NCI-H128 (cell line): ENCODE measurements around the gene FAM124B.
"Not testable (repeated sequence)": the region's sequence is repeated elsewhere in the genome, so short reads cannot be mapped to it uniquely, and the experiment has no call there.

Experiments
- DNase-seq: peaks from one replicate; lab custom pipeline; 2025; ENCODE audit not compliant: unreplicated experiment; lab: John Stamatoyannopoulos, UW

The FAM124B gene

GRCh38 chr2:224382973-224383555 is 18.8 kb downstream of the FAM124B start:
- no peak for DNase-seq

GRCh38 chr2:224382280-224382647 is 19.6 kb downstream of the FAM124B start:
- not testable (repeated sequence) for DNase-seq

DNA sequence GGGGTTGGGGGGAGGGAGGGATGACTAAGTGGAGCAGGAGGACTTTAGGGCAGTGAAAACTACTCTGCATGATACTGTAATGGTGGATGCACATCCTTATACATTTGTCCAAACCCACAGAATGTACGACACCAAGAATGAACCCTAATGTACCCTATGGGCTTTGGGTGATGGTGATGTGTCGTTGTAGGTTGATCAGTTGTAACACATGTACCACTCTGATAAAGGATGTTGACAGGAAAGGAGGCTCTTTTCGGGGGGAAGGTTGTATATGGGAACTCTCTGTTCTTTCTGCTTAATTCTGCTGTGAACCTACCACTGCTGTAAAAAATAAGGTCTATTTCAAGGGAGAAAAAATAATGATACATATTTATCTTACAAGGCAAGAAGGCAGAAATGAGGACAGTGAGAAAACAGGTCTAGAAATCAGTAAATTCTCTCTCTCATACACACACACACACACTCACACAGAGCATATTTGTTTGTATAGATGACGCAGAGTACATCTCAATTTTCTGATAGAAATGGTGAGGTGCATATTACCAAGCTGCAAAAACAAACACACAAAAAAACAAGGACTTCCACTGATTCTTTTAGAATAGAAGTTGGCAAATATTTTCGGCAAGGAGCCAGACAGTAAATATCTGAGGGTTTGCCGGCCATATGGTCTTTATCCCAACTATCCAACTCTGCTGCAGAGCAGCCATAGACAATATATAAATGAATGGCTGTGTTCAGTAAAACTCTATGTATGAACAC is 20.2 kb downstream of the FAM124B start:
- DNase-seq: no peak

DNA sequence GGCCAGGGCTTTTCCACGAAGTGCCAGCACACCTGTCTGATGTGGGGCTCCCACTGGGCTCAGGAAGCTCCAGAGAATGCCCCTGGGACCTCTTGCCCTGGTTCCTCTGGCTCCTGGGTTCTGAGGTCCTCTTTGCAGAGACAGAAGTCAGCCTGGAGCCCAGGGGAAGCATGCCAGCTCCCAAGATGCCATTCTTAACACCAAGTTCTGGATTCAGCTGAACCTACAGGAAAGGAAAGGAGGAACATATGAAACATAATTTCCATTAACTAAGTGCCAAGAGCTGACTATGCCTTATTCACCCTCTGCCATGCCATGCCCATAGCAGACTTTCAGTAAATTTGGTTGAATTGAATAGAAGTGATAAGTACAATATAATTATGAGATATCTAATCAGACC is 21.9 kb downstream of the FAM124B start:
- no peak for DNase-seq

GRCh38 chr2:224379172-224379571 is 22.7 kb downstream of the FAM124B start:
- DNase-seq: no peak

DNA sequence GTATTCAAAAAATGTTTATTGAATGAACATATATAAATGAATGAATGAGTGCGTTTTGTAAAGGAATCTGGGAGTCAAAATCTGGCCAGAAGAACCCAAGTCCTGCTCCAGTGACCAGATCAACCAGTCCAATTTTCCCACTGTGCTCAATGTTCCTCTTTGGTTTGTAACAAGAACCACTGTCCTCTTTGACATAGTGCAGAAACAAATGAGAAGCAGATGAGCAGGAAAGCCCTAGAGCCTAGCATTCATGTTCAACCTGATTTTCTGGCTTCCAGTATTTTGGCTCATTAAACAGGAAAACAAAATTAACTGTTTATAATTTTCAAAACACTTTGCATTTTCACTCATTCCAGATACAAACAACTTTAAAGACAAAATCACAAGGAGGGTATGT is 23.2 kb downstream of the FAM124B start:
- no peak for DNase-seq

GRCh38 chr2:224377751-224378700 is 23.9 kb downstream of the FAM124B start:
- DNase-seq: no peak

DNA sequence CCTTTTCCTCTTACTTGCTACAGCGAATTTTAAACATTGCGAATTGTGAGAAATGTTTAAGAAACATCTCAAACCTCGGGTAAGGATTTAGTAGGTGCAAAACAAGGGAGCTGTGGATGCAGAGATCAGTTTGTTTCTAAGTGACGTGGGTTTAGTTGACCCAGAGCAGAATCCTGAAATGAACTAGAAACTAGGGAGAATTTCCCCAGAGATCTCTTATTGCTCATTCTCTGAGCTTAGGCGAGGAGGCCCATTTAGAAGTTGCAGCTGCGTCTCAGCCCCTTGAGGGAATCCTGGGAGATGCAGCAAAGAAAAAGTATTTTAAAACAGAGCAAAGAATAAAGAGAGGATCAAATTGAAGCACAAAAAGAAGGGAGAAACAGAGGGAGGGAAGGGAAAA is 29.3 kb downstream of the FAM124B start:
- no peak for DNase-seq

GRCh38 chr2:224369028-224369632 is 32.8 kb downstream of the FAM124B start:
- DNase-seq: no peak

GRCh38 chr2:224366267-224366844 is 35.6 kb downstream of the FAM124B start:
- DNase-seq: no peak

- DNase-seq: no peak
Measured at GRCh38 chr2:224365331-224365730, 36.6 kb downstream of the FAM124B start.

- no peak for DNase-seq
Measured at GRCh38 chr2:224363281-224363680, 38.6 kb downstream of the FAM124B start.

- DNase-seq: no peak
Measured at GRCh38 chr2:224362094-224362493, 39.8 kb downstream of the FAM124B start.

GRCh38 chr2:224360801-224361251 is 41.1 kb downstream of the FAM124B start:
- DNase-seq: no peak

- no peak for DNase-seq
Measured at GRCh38 chr2:224359569-224359968, 42.3 kb downstream of the FAM124B start.

DNA sequence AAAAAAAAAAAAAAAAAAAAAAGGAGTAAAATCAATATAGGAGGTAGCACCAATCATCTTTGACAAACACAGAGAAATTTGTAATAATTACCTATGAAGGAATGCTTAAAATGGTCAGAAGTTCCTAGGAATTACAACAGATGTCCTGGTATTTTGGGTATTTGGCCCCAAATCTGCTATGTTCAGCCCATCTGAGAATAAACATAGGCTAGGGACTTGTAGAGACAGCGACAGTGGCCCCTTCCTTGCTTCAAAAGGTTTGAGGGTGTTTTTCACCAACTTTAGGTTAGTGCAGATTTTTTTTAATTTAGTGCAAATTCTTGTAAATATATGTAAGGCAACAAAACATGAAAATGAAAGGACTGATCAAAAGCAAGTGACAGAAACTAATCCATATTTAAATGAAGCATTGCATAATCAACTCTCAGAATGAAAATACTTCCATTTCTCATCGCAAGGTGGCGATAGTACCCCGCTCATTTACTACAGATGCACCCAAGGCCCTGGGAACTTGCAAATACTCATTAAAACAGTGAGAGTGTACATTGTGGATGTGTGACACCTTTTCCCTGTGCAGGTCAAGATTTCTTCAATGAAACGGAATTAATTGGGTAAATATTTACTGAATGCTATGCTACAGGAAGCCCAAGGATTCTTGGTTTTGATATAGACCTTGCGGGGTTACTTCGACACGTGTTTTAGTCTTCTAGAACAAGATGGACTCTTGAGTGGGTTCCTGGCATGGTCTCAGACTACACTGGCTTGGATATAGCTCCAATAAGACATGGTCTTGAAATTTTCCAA is 44.6 kb downstream of the FAM124B start:
- no peak for DNase-seq

DNA sequence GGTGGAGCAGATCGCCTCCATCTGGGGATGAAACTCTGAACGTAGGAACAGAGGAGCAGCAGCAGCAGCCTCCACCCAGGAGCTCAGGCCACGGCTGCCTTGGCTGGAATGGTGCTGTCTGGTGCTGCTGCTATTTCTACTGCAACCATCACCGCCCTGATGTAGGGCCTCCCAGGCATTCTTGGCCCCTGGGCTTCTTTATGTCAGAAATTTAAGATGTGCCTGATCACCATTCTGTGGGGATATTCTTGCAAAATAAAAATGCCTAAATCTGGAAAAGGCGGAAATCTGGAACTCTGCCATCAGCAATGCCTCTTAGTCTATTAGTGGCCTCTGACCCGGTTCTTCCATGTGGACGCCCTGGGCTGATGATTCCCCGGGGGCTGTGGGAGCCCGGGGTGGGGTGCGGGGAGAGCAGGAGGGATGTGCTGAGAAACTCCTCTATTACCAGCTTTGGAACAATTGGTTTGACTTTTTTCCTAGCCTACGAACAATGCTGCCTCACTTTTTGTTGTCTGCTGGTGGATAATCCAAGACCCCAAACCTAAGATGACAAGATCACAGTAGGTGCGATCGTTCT is 47.2 kb downstream of the FAM124B start:
- DNase-seq: no peak

DNA sequence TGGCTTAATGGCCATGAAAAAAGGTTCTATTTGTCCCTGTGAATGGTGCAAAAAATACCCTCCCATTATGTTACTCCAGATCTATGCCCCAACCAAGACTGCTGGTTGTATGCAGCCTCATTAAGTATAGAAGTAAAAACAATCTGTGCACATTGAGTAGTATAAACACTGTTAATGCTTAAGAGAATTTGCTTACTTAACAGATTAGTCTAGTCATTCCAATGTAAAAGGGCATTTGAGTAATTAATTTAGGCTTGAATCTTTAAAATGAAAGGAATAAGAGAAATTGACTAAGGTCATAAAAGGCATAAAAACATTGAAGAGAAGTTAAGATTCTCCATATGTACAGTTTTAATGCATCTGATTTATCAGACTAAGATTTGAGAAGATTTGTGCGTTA is 51.2 kb downstream of the FAM124B start:
- DNase-seq: no peak

- DNase-seq: no peak
Measured at GRCh38 chr2:224349396-224349795, 52.5 kb downstream of the FAM124B start.
